ENCODE data around the gene BARX2.

Gene BARX2

GRCh38 chr11:129453293-129453721 lies 77.7 kb downstream of the BARX2 start:
- Mint-ChIP-seq H3K4me3 (no peak overlapping the region), H3K36me3 (ENCODE audit: low read depth) (peaks cover 5% of the 10 kb centered on the region), H3K27me3 (ENCODE audit: low read depth) (no peaks in the 10 kb centered on the region), H3K27ac (no peak overlapping the region), H3K4me1 (ENCODE audit: low read depth) (no peaks in the 10 kb centered on the region), H3K9me3 (peaks cover 9% of the 10 kb centered on the region)

- peaks cover 9% of the 10 kb centered on the region for H3K9me3 Mint-ChIP-seq
- no peak overlapping the region for H3K4me3 Mint-ChIP-seq
- no peak overlapping the region for H3K27ac Mint-ChIP-seq
- peaks cover 3% of the 10 kb centered on the region for H3K36me3 Mint-ChIP-seq (ENCODE audit: low read depth)
- no peaks in the 10 kb centered on the region for H3K27me3 Mint-ChIP-seq (ENCODE audit: low read depth)
- H3K4me1 Mint-ChIP-seq (ENCODE audit: low read depth): no peaks in the 10 kb centered on the region
Observed at GRCh38 chr11:129455101-129455500, 79.5 kb downstream of the BARX2 start.

DNA sequence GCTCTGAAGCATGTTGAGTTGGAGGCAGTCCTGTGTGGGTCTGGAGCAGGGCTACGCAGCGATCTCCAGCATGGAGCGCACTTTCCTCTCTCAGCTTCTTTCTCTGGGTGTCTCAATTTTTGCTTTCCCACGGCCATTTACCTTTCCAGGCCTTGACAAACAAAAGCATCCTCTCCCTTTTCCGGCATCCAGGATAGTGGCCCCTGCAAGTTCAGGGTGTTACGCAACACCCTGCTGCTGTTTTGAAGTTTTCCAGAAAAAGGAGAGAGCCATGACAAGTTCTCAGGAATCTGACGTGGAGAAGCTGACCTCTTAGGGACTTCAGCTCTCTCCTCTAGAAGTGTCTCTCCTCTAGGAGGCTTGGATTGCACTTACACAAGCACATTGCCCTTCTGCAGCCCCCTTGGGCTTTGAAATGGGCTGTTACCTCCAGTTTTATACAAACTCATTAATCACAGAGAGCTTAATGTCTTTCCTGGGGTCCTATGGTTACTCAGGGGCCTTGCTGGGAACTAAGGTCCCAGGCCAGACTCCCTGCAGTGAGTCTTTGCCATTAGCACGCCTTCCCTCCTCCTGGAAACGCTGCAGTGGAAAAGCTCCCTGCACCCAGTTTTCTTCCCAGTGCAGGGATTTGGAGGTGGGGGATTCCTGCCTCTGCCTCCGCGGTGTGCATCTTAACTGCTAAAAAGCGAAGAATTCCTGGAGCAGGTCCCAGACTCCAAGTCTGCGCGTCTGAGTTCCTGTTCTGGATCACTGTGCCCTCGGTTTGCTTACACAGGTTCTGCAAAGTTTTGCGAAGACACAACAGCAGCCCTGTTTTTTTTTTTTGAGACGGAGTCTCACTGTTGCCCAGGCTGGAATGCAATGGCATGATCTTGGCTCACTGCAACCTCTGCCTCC lies 80.4 kb downstream of the BARX2 start:
- Mint-ChIP-seq H3K9me3 (peaks cover 2% of the 10 kb centered on the region), H3K27me3 (ENCODE audit: low read depth) (no peaks in the 10 kb centered on the region), H3K36me3 (ENCODE audit: low read depth) (peaks cover 1% of the 10 kb centered on the region), H3K27ac (no peak overlapping the region), H3K4me3 (no peak overlapping the region), H3K4me1 (ENCODE audit: low read depth) (no peaks in the 10 kb centered on the region)

DNA sequence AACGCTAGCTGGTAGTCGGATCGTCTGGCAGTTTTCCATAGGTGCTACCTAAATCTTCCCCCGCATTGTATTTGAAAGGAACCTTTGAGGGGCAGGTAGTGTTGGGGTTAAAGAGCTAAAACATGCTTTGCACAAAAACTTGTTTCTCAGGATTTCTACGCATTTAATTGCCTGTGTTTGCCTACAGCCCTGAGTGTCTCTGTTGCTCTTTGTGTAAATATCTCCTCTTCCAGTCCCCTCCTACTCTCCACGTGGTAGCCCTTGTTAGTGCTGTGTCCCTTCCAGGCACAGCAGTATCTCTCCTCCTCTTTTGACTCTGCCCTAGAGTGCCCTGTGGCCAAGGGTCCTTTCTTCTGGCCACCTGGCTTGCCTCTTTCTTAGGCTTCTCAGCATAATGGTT lies 81.7 kb downstream of the BARX2 start:
- Mint-ChIP-seq H3K4me3 (no peak overlapping the region), H3K9me3 (no peaks in the 10 kb centered on the region), H3K36me3 (ENCODE audit: low read depth) (peaks cover 1% of the 10 kb centered on the region), H3K4me1 (ENCODE audit: low read depth) (no peaks in the 10 kb centered on the region), H3K27ac (no peak overlapping the region), H3K27me3 (ENCODE audit: low read depth) (no peaks in the 10 kb centered on the region)

DNA sequence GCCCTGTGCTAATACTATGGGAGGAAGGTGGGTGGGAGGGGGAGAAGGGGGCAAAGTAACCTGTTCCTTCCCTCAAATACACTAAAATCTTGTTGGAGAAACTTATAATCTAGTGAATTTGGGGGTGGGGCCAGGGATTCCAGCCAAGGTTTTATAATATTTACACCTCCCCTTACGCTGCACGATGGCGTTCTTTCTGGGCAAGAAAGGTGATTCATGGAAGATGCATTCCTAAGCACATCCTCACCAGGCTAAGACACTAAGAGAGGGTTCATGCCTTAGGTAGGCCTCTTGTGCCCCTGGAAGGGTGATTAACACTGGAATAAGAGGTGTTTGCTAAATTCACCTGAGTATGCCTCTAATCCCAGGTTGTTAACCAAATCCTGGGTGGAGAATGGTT lies 82.6 kb downstream of the BARX2 start:
- Mint-ChIP-seq H3K9me3 (no peaks in the 10 kb centered on the region), H3K27ac (no peak overlapping the region), H3K4me3 (no peak overlapping the region), H3K4me1 (ENCODE audit: low read depth) (no peaks in the 10 kb centered on the region), H3K36me3 (ENCODE audit: low read depth) (peaks cover 1% of the 10 kb centered on the region), H3K27me3 (ENCODE audit: low read depth) (no peaks in the 10 kb centered on the region)

DNA sequence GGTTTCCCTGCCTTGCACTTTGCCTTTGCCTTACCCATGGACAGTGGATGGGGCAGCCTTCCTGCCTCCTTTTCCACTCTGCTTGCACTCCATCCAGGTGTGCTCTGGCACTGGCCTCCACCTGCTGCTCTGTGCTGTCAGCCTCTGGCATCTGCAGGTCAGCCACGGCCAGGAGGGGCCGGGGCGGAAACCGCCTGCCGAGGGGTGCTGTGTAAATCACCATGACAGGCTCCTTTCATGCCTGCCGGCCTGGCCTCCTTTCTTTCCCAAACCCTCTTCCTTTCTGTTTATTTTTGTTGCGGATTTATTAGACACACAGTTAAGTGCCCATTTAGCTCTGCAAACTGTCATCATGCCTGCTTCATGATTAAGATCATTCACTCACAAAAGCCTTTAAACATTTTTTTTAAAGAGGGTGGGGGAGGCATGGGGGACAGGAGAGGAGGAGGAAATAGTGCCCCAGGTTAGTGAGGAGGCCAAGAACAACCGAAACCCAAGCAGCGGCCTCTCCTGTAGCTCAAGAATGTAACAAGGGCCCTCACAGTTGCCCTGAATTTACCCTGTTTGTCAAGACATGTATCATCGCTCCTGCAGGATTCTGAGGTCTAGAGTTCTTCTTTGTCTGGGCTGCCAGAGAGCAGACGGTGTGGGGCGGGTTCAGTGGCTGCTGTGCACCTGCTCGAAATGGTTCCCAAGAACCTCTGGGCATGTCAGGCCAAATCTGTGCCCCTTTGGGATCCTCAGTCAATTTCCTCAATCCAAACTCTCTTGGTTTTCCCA lies 83.3 kb downstream of the BARX2 start:
- H3K27ac Mint-ChIP-seq: no peak overlapping the region

DNA sequence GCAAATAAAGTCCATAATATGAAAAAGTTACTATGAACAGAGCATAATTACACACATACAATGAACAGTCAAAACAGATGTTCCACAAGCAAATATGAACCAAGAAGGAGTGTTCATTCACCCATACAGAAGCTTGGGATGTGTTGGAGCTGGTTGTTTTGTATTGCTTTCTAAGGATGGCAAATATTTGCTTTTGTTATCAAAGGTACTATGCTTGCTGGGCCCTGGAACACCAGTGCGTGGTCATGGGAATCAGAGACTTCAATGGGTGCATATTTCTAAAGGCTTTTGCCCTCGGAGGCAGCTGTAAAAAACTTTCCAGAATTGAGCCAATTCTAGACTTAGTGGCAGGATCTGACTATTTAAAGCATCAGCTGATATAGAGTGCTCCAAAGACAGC lies 85.1 kb downstream of the BARX2 start:
- H3K27me3 Mint-ChIP-seq (ENCODE audit: low read depth): peaks cover 6% of the 10 kb centered on the region
- no peak overlapping the region for H3K27ac Mint-ChIP-seq
- no peaks in the 10 kb centered on the region for H3K36me3 Mint-ChIP-seq (ENCODE audit: low read depth)

More for the DNA sequence above, 83.3 kb downstream of the BARX2 start:
- Mint-ChIP-seq H3K4me3 (no peak overlapping the region), H3K4me1 (ENCODE audit: low read depth) (no peaks in the 10 kb centered on the region), H3K36me3 (ENCODE audit: low read depth) (peaks cover 1% of the 10 kb centered on the region), H3K27me3 (ENCODE audit: low read depth) (peaks cover 5% of the 10 kb centered on the region), H3K9me3 (peaks cover 1% of the 10 kb centered on the region)

DNA sequence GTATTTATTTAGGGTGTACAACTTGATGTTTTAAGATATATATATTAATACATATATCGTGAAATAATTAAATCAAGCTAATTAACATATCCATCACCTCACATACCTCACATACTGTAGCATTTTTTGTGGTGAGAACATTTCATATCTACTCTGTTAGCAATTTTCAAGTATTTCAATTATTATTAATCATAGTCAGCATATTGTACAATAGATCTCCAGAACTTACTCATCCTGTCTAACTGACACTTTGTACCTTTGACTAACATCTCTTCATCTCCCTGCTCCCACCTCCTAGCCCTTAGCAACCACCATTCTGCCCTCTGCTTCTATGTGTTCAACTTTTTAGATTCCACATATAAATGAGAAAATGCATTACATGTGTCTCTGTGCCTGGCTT lies 108.4 kb downstream of the BARX2 start:
- Mint-ChIP-seq H3K9me3 (no peaks in the 10 kb centered on the region), H3K4me1 (ENCODE audit: low read depth) (no peaks in the 10 kb centered on the region), H3K27me3 (ENCODE audit: low read depth) (no peaks in the 10 kb centered on the region), H3K27ac (no peak overlapping the region), H3K36me3 (ENCODE audit: low read depth) (no peaks in the 10 kb centered on the region), H3K4me3 (no peak overlapping the region)

More for the DNA sequence above, 85.1 kb downstream of the BARX2 start:
- Mint-ChIP-seq H3K4me1 (ENCODE audit: low read depth) (no peaks in the 10 kb centered on the region), H3K9me3 (peaks cover 3% of the 10 kb centered on the region), H3K4me3 (no peak overlapping the region)

DNA sequence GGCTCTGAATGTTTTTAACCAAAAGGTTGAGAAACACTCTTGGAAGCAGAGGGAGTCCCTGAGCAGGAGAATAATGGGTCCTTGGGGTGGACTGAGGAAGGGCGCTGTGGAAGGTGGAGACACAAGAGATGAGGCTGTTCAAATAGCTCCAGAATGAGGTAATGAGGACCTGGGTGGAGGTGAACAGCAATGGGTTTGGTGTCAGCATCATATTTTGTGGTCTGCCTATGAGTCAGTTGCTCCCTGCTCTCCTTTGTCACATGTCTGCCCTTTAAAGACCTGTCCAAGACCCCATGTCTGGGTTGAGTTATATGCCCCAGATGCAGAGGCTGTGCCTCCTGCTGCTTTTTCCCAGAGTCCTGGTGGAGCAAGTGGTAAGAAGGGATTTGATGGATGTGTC lies 113.6 kb downstream of the BARX2 start:
- no peaks in the 10 kb centered on the region for H3K36me3 Mint-ChIP-seq (ENCODE audit: low read depth)
- no peaks in the 10 kb centered on the region for H3K4me1 Mint-ChIP-seq (ENCODE audit: low read depth)
- no peaks in the 10 kb centered on the region for H3K9me3 Mint-ChIP-seq
- H3K4me3 Mint-ChIP-seq: no peak overlapping the region
- no peak overlapping the region for H3K27ac Mint-ChIP-seq
- no peaks in the 10 kb centered on the region for H3K27me3 Mint-ChIP-seq (ENCODE audit: low read depth)

- H3K27ac Mint-ChIP-seq: no peak overlapping the region
- no peaks in the 10 kb centered on the region for H3K4me1 Mint-ChIP-seq (ENCODE audit: low read depth)
- H3K27me3 Mint-ChIP-seq (ENCODE audit: low read depth): no peaks in the 10 kb centered on the region
- H3K36me3 Mint-ChIP-seq (ENCODE audit: low read depth): no peaks in the 10 kb centered on the region
- no peak overlapping the region for H3K4me3 Mint-ChIP-seq
- no peaks in the 10 kb centered on the region for H3K9me3 Mint-ChIP-seq
Observed at GRCh38 chr11:129490004-129490403, 114.4 kb downstream of the BARX2 start.

GRCh38 chr11:129493746-129494145 lies 118.1 kb downstream of the BARX2 start:
- H3K9me3 Mint-ChIP-seq: peaks cover 6% of the 10 kb centered on the region
- no peaks in the 10 kb centered on the region for H3K27me3 Mint-ChIP-seq (ENCODE audit: low read depth)
- no peaks in the 10 kb centered on the region for H3K36me3 Mint-ChIP-seq (ENCODE audit: low read depth)
- H3K4me3 Mint-ChIP-seq: no peak overlapping the region
- no peak overlapping the region for H3K27ac Mint-ChIP-seq
- H3K4me1 Mint-ChIP-seq (ENCODE audit: low read depth): no peaks in the 10 kb centered on the region

All from T-helper 1 cell treated with Interleukin-12 subunit alpha and Interleukin-12 subunit beta and Interleukin-4 antibody, amounts not matched to agents 30 μg/mL and 1 μg/mL, for 36 hours (primary cell).